A673 (cell line): Measurements from ENCODE around the gene ECI1.

Source experiments
- EZH2 ChIP-seq: fragments of 200-600 bp; sonication (generic); IDR thresholded peaks from 2 replicates; pipeline ENCODE4 v1.6.1; 2017; ENCODE audit warnings: borderline replicate concordance, low read depth, mild to moderate bottlenecking, mixed read lengths, antibody characterized with exemption, low read length; ENCODE audit not compliant: poor library complexity, severe bottlenecking
- TF ChIP-seq, protein P1 (sequence below): fragments of 300-800, 200-600 bp; sonication (generic); conservative IDR thresholded peaks from 2 replicates; pipeline ENCODE4 v1.5.1; 2017; ENCODE audit warnings: low read depth, mild to moderate bottlenecking, antibody characterized with exemption, low read length, moderate library complexity, mixed read lengths

DNA sequence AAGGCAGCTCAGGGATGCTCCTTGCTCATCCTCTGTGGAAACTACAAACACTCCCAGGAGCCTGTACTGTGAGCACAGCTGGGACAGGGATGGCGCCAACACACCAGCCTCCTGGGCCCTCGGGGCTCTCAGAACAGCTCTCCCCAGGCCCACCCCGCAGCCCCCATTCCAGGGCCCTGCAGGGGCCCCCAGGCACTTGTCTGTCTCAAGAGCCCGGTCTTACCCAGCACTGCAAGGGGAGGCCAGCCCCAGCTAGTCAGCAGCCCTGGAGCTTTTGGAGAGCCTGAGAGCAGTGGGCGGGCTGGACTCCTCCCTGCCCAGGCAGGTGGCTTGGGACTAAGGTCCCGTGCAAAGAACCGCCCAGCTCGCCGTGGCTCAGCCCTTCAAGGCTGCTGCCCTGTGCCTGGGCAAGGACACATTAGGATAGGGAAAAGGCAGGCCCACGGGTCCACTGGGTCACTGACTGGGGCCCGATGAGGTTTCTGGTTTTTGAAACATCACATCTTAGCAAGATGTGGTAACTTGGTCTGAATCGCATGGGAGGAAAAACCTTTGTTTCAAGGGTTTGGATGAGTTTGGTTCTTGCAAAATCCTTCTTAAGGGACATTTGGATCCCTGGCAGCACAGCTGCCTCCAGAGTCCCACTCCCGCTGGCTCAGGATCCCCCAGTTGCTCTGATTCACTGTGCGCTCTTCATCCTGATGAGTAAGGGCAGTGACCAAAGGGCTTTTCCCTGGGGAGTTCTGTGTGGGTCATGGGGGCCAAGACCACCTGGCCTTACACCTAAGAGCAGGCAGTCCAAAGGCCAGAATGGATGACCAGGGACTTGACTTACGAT lies 12.3 kb downstream of the ECI1 start:
- TF ChIP-seq, protein P1, sequence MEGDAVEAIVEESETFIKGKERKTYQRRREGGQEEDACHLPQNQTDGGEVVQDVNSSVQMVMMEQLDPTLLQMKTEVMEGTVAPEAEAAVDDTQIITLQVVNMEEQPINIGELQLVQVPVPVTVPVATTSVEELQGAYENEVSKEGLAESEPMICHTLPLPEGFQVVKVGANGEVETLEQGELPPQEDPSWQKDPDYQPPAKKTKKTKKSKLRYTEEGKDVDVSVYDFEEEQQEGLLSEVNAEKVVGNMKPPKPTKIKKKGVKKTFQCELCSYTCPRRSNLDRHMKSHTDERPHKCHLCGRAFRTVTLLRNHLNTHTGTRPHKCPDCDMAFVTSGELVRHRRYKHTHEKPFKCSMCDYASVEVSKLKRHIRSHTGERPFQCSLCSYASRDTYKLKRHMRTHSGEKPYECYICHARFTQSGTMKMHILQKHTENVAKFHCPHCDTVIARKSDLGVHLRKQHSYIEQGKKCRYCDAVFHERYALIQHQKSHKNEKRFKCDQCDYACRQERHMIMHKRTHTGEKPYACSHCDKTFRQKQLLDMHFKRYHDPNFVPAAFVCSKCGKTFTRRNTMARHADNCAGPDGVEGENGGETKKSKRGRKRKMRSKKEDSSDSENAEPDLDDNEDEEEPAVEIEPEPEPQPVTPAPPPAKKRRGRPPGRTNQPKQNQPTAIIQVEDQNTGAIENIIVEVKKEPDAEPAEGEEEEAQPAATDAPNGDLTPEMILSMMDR: no peak
- no peak for TF ChIP-seq EZH2
